ENCODE measurements around the gene MSI2. TPM values are rescaled to one million over a fixed set of nuclear protein-coding genes. Genes with fewer than 3 reads are reported as not detected.

Gene MSI2
- total RNA-seq, 1 donor from 2014 or later: 24.2 TPM

GRCh38 chr17:57715981-57716380, 459.7 kb downstream of the MSI2 start:
- ATAC-seq (no peak), DNase-seq (ENCODE audit: low spot score) (no peak)

GRCh38 chr17:57718878-57719277, 462.6 kb downstream of the MSI2 start:
- ATAC-seq: no peak
- DNase-seq (ENCODE audit: low spot score): no peak

- ATAC-seq: no peak
- DNase-seq (ENCODE audit: low spot score): no peak
Measured at GRCh38 chr17:57720386-57721035, 464.2 kb downstream of the MSI2 start.

DNA sequence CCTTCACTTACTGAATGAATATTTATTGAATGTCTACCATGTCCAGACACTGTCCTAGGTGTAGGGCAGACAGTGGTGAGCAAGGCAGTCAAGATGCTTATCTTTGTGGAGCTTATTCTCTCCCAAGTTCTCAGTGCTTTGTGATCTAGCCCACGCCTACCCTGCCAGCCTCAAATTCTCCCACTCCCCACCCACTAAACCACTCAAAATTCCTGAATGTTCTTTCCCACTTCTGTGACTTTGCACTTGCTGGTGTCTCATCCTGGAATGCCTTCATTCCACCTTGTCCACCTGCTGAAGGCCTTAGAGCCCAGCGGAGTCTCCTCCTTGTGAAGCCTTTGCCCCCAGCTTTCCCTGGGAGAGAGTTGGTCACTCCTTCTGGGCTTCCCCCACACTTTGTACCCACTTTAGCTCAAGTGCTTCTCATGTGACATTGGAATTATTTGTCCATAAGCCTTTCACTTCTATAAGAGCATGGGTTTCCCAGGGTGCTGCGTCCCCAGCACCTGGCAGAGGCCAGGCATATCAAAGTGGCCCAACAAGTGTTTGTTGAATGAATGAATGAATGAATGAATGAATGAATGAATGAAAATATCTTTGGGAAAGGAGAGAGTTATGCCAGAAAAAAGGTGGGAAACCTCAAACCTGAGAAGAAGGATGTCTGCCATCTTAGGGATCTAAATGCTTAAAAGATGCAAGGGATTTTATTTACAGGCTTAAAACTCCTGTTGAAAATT, 465.8 kb downstream of the MSI2 start:
- no peak for DNase-seq (ENCODE audit: low spot score)
- ATAC-seq: no peak

- DNase-seq (ENCODE audit: low spot score) (no peak), ATAC-seq (no peak)
Measured at GRCh38 chr17:57722704-57723043, 466.4 kb downstream of the MSI2 start.

DNA sequence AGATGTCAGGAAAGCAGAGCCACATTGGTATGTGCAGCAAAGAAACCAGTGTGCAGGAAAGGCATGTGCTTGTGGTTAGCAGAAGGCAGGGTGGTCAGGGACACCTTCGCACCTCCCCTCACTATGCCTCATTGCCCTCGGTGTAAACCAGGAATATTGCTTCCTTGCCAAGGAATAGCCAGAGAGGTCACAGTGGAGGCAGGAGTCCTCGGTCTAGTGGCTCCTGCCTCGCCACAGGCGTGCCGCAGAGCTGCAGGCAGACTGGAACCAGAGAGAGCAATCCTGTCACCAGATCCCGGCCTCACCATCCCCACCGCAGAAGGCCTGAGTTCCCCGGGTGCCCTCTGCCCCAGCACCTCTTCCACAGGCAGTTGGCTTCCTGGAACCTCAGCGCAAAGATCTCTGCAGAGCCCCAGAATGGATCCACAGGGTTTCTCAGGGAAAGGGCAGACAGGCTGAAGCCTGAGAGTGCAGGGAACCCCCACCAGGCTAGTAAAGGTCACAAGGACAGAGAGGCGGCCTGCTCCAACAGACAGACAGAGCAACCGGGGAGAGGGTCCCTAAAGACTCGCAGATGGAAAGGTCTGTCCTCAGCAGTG, 467.2 kb downstream of the MSI2 start:
- ATAC-seq (no peak), DNase-seq (ENCODE audit: low spot score) (no peak)

DNA sequence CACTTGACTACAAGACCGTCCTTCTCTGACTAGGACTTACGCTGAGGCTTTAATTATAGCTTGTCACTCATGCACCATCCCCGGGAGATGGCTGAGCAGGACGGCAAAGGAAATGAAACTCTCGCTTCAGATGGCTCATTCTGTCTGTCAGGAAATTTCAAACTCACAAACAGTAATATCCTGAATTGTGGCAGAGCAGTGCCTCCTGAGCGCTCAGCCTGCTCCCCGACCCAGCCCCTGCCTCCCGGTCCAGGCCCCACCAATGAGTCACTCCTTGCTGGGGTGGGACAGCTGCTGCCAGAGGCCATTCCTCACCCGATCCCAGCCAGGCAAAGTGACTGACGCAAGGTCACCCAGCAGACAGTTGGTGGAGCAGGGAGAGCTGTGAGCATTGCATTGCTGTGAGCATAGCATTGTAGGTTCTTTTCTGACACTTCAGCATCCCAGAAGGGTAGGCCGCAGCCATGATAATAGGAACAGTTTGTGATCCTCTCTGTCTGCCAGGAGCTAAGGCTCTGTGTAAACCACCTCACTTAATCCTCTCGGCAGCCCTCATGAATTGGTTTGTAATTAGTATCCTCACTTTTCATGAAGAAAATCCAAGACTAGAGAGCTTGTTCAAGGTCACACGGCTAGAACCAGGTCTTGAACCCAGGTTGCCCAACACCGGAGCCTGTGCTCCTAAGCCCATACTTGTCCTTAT, 467.9 kb downstream of the MSI2 start:
- DNase-seq (ENCODE audit: low spot score) (no peak), ATAC-seq (no peak)

- ATAC-seq: no peak
Measured at GRCh38 chr17:57724729-57725125, 468.4 kb downstream of the MSI2 start.

DNA sequence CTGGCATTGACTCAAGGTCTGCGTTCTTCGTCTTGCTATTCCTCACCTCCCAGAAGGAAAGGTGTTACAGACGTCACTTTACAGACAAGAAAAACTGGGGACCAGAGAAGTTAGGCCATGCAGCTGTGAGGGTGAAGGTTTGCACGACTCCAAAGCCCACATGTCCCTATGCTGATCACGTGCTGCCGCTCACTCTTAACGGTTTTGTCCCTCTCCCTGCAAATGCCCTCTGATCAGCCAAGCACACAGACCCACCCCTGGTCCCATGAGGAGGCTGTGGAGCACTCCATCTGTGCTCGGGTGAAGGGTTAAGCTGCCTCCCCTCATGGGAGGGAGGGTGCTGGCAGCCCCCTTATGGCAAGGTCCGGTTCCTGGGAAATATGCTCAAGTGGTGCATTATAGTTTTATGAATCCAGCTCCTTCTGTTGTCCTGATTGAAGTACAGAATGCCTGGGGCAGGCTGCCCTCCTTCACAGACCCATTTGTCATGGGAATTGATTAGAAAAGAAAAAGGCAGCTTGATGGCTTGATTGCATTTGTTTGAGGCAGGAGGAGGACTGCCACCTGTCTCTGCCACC, 470.0 kb downstream of the MSI2 start:
- no peak for DNase-seq (ENCODE audit: low spot score)
- ATAC-seq: no peak

More at GRCh38 chr17:57724729-57725125, 468.4 kb downstream of the MSI2 start:
- no peak for DNase-seq (ENCODE audit: low spot score)

DNA sequence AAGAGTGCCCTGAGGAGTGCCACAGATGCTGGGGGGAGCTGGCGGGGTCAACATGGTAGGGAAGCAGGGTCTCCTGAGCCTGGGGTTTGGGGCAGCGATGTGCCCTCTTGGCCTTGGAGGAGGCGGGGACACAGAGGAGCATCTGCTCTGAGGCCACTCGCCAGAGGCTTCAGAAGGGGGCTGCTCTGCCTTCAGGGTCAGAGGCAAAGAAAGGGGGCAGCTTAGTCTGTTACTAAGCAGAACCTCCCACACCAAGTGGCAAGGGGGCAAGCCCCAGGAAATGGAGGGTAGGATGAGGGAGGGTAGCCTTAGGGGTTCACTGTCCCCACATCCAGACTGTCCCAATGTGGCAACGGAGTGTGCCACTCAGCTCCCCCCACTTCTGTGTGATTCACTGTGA, 470.5 kb downstream of the MSI2 start:
- no peak for DNase-seq (ENCODE audit: low spot score)
- ATAC-seq: no peak

DNA sequence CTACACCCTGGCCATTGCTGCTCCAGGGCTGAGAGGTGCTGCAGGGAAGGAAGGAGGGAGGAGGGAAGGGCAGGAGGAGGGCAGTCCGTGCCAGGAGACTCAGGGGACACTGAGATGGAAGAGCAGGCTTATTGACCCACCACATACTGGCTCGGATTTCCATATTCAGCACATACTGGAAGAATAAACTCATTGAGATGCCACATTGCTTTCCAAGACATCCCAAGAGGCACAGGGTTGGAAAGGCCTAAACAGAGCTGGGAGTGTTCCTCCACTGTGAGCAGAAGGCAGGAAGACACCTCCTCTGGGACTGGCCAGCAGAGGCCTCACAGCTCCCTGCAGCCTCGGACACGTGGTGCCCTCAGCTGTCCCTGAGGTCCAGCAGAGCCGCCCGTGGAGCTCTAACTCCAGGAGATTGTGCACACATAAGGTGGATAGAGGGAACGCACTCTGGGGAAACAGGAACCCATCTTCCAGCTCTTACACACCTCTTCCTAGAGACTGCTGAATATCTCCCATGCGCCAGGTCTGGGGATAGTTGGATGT, 471.4 kb downstream of the MSI2 start:
- no peak for ATAC-seq
- DNase-seq (ENCODE audit: low spot score): no peak

- DNase-seq (ENCODE audit: low spot score) (no peak), ATAC-seq (no peak)
Measured at GRCh38 chr17:57730026-57730701, 473.8 kb downstream of the MSI2 start.

- peak; percentile 98 for ATAC-seq
- DNase-seq (ENCODE audit: low spot score): peak; percentile 88
Measured at GRCh38 chr17:57732062-57732461, 475.7 kb downstream of the MSI2 start.

DNA sequence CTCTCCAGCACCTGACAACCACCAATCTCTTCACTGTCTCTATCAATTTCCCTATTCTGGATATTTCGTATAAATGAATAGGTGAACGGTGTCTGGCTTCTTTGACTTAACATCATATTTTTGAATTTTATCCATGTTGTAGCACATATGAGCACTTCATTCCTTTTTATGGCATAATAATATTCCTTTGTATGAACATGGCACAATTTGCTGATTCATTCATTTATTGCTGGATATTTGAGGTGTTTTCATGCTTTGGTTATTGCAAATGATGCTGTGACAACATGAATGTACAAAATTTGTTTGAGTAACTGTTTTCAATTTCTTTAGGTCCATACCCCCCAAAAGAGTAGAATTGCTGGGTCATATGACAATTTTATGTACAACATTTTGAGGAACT, 476.8 kb downstream of the MSI2 start:
- DNase-seq (ENCODE audit: low spot score): no peak
- no peak for ATAC-seq

Other genes with a start within 250 kb of the MSI2 start
- 60.0 TPM for gene AKAP1, start 171.3 kb upstream of the MSI2 start, total RNA-seq